Muscle layer of duodenum (tissue), 2 donors: ENCODE data around the gene RAB30.

Experiments used
- H3K27ac ChIP-seq: one replicate; pipeline ENCODE4 v1.7.0; 2013; ENCODE audit warnings: mild to moderate bottlenecking, low read length
- H3K27me3 ChIP-seq: one replicate; pipeline ENCODE4 v1.7.0; 2013; ENCODE audit warnings: low read depth, mild to moderate bottlenecking, control low read depth, low read length
- H3K36me3 ChIP-seq, 2 donors: one replicate each; pipeline ENCODE4 v1.7.0; 2013; ENCODE audit warnings: low read length in 2 of 2, control low read depth in 1 of 2, mild to moderate bottlenecking in 1 of 2; ENCODE audit not compliant: insufficient read depth in 2 of 2, control insufficient read depth in 1 of 2
- H3K4me1 ChIP-seq, 2 donors: one replicate each; pipeline ENCODE4 v1.7.0; 2013; ENCODE audit warnings: low read length in 2 of 2, mild to moderate bottlenecking in 2 of 2, control low read depth in 1 of 2, moderate library complexity in 1 of 2; ENCODE audit not compliant: insufficient read depth in 2 of 2, control insufficient read depth in 1 of 2
- H3K4me3 ChIP-seq, 2 donors: one replicate each; pipeline ENCODE4 v1.7.0; 2013; ENCODE audit warnings: low read length in 2 of 2, low read depth in 1 of 2, mild to moderate bottlenecking in 1 of 2
- H3K9me3 ChIP-seq, 2 donors: one replicate each; pipeline ENCODE4 v1.7.0; 2013; ENCODE audit warnings: low read length in 2 of 2, control low read depth in 1 of 2, mild to moderate bottlenecking in 1 of 2; ENCODE audit not compliant: control insufficient read depth in 1 of 2
- donor health status: healthy.

Gene RAB30

GRCh38 chr11:83070044-83070701 lies 1.5 kb downstream of the RAB30 start:
- peaks cover 0 to 3% of the 10 kb centered on the region in 2 donors for H3K36me3 ChIP-seq
- peak overlapping the region; percentile 91 for H3K27ac ChIP-seq
- no peaks in the 10 kb centered on the region for H3K27me3 ChIP-seq
- H3K9me3 ChIP-seq, result no peaks in the 10 kb centered on the region
- peaks cover 8 to 26% of the 10 kb centered on the region in 2 donors for H3K4me1 ChIP-seq
- peak overlapping the region; percentile 76 to 98 for H3K4me3 ChIP-seq

- no peaks in the 10 kb centered on the region for H3K27me3 ChIP-seq
- H3K27ac ChIP-seq, result no peak overlapping the region
- no peaks in the 10 kb centered on the region for H3K9me3 ChIP-seq
- H3K36me3 ChIP-seq, result no peaks in the 10 kb centered on the region
- peaks cover 8 to 26% of the 10 kb centered on the region in 2 donors for H3K4me1 ChIP-seq
- H3K4me3 ChIP-seq, result peak overlapping the region in 1 of 2 donors; percentile 76
Measured at GRCh38 chr11:83069441-83070043, 2.2 kb downstream of the RAB30 start.

- Histone ChIP-seq H3K36me3 (no peaks in the 10 kb centered on the region), H3K4me1 (peaks cover 6 to 22% of the 10 kb centered on the region in 2 donors), H3K4me3 (peak overlapping the region in 1 of 2 donors; percentile 76), H3K9me3 (no peaks in the 10 kb centered on the region), H3K27me3 (no peaks in the 10 kb centered on the region), H3K27ac (no peak overlapping the region)
Measured at GRCh38 chr11:83068568-83068967, 3.1 kb downstream of the RAB30 start.

GRCh38 chr11:83064011-83064410 lies 7.7 kb downstream of the RAB30 start:
- no peaks in the 10 kb centered on the region for H3K9me3 ChIP-seq
- no peak overlapping the region for H3K4me3 ChIP-seq
- no peaks in the 10 kb centered on the region for H3K36me3 ChIP-seq
- H3K27me3 ChIP-seq, result no peaks in the 10 kb centered on the region
- peaks cover 0 to 3% of the 10 kb centered on the region in 2 donors for H3K4me1 ChIP-seq
- H3K27ac ChIP-seq, result no peak overlapping the region

GRCh38 chr11:83063073-83063754 lies 8.5 kb downstream of the RAB30 start:
- H3K27me3 ChIP-seq, result no peaks in the 10 kb centered on the region
- no peaks in the 10 kb centered on the region for H3K36me3 ChIP-seq
- H3K4me1 ChIP-seq, result no peaks in the 10 kb centered on the region
- peak overlapping the region; percentile 32 for H3K27ac ChIP-seq
- H3K9me3 ChIP-seq, result no peaks in the 10 kb centered on the region
- peak overlapping the region in 1 of 2 donors; percentile 2 for H3K4me3 ChIP-seq

GRCh38 chr11:83061883-83062282 lies 9.8 kb downstream of the RAB30 start:
- no peaks in the 10 kb centered on the region for H3K27me3 ChIP-seq
- no peaks in the 10 kb centered on the region for H3K4me1 ChIP-seq
- H3K9me3 ChIP-seq, result no peaks in the 10 kb centered on the region
- H3K4me3 ChIP-seq, result no peak overlapping the region
- H3K36me3 ChIP-seq, result no peaks in the 10 kb centered on the region
- H3K27ac ChIP-seq, result no peak overlapping the region

GRCh38 chr11:83060965-83061364 lies 10.7 kb downstream of the RAB30 start:
- no peaks in the 10 kb centered on the region for H3K4me1 ChIP-seq

GRCh38 chr11:83057721-83058120 lies 14.0 kb downstream of the RAB30 start:
- no peaks in the 10 kb centered on the region for H3K27me3 ChIP-seq
- H3K9me3 ChIP-seq, result no peaks in the 10 kb centered on the region
- H3K27ac ChIP-seq, result no peak overlapping the region
- H3K36me3 ChIP-seq, result no peaks in the 10 kb centered on the region
- no peak overlapping the region for H3K4me3 ChIP-seq
- H3K4me1 ChIP-seq, result peaks cover 0 to 4% of the 10 kb centered on the region in 2 donors

More at GRCh38 chr11:83060965-83061364, 10.7 kb downstream of the RAB30 start:
- no peaks in the 10 kb centered on the region for H3K27me3 ChIP-seq
- no peaks in the 10 kb centered on the region for H3K36me3 ChIP-seq
- no peak overlapping the region for H3K27ac ChIP-seq
- H3K9me3 ChIP-seq, result no peaks in the 10 kb centered on the region
- H3K4me3 ChIP-seq, result no peak overlapping the region

- Histone ChIP-seq H3K36me3 (no peaks in the 10 kb centered on the region), H3K27ac (no peak overlapping the region), H3K27me3 (no peaks in the 10 kb centered on the region), H3K4me3 (no peak overlapping the region), H3K9me3 (no peaks in the 10 kb centered on the region), H3K4me1 (peaks cover 5 to 13% of the 10 kb centered on the region in 2 donors)
Measured at GRCh38 chr11:83056611-83057010, 15.1 kb downstream of the RAB30 start.

- Histone ChIP-seq H3K27me3 (no peaks in the 10 kb centered on the region), H3K9me3 (no peaks in the 10 kb centered on the region), H3K27ac (no peak overlapping the region), H3K36me3 (no peaks in the 10 kb centered on the region), H3K4me1 (peaks cover 5 to 13% of the 10 kb centered on the region in 2 donors), H3K4me3 (no peak overlapping the region)
Measured at GRCh38 chr11:83056204-83056603, 15.5 kb downstream of the RAB30 start.

- Histone ChIP-seq H3K4me1 (peaks cover 5 to 13% of the 10 kb centered on the region in 2 donors), H3K27ac (no peak overlapping the region), H3K27me3 (no peaks in the 10 kb centered on the region)
Measured at GRCh38 chr11:83054904-83055380, 16.8 kb downstream of the RAB30 start.

More at GRCh38 chr11:83054904-83055380, 16.8 kb downstream of the RAB30 start:
- no peaks in the 10 kb centered on the region for H3K9me3 ChIP-seq
- no peak overlapping the region for H3K4me3 ChIP-seq
- no peaks in the 10 kb centered on the region for H3K36me3 ChIP-seq
